ENCODE measurements around the gene SEC22A. TPM values are rescaled to one million over a fixed set of nuclear protein-coding genes. Genes with fewer than 3 reads are reported as not detected.

SEC22A gene
- total and polyA plus RNA-seq, 10 of the 15 experiments (the other 5 are each of a cell fraction or from before 2014, with no cell fraction given): 19.3 to 70.3 (median 36.7) TPM

DNA sequence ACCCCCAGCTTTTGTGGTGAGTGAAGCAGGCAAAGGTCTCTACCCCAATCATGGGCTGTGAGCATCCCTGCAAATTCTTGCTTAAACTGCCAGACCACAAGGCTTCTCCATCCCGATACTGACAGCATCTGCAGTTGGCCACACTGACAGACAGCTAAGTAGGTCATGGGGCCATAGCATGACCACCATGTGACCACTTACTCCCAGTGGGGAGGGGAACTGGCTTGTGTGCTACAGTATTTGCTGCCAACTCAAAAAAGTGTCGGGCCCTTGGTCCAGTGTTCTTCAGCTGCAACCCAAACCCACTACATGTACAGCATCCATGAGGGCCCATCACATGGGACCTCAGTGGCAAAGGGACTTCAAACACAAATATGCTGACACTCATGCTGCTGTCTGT lies 103.4 kb downstream of the SEC22A start:
- Histone ChIP-seq H3K9ac (ENCODE audit: control insufficient read depth, insufficient read depth, low read length) (no peak overlapping the region), H2AFZ (ENCODE audit: control insufficient read depth, low read depth, low read length) (no peak overlapping the region), H4K20me1 (ENCODE audit: control insufficient read depth, insufficient read depth) (no peaks in the 10 kb centered on the region), H3K27ac (ENCODE audit: control insufficient read depth, insufficient read depth) (no peak overlapping the region), H3K4me3 (no peak overlapping the region), H3K4me2 (ENCODE audit: control insufficient read depth, insufficient read depth) (no peak overlapping the region), H3K9me3 (replicated peaks; ENCODE audit: control insufficient read depth, insufficient read depth, low read length) (no peaks in the 10 kb centered on the region), H3K36me3 (ENCODE audit: control insufficient read depth in 2 of 2, insufficient read depth in 2 of 2, low read length in 1 of 2) (no peaks in the 10 kb centered on the region), H3K79me2 (ENCODE audit: control insufficient read depth, insufficient read depth, low read length) (no peaks in the 10 kb centered on the region), H3K4me1 (ENCODE audit: control insufficient read depth, insufficient read depth, low read length) (no peaks in the 10 kb centered on the region), H3K27me3 (replicated peaks in 1 of 2; ENCODE audit: control insufficient read depth in 2 of 2, insufficient read depth in 2 of 2, low read length in 1 of 2) (peaks cover 0 to 1% of the 10 kb centered on the region in 2 experiments; a peak in 2 of 4 replicates)
- intact Hi-C loops (cut with micrococcal nuclease; ENCODE audit: unreplicated experiment): no loop called here
- RAD21 ChIA-PET (ENCODE audit: unreplicated experiment): no interaction called here
- 46% methylated on average over 2 of the region's 2 CpGs for WGBS (ENCODE audit: insufficient coverage, insufficient replicate concordance, low lambda C conversion rate, missing lambda C conversion rate)
- SMC1A ChIA-PET (ENCODE audit: uncharacterized antibody, unreplicated experiment): no interaction called here
- no TSS peak for BruUV-seq (replicated peaks)
- no peak for FAIRE-seq
- no peak for ATAC-seq
- POLR2A ChIA-PET: no interaction called here
- TF ChIP-seq RBBP5 (conservative IDR thresholded peaks at IDR 0.05) (no peak), NR2F1 (conservative IDR thresholded peaks at IDR 0.05) (no peak)
- in situ Hi-C loops (cut with MboI): no loop called here
- DNase-seq (ENCODE audit: low read depth, low spot score): no peak
- CTCF ChIA-PET: interaction anchor here (1.0 kb wide), 1 partner anchor 15 kb away, joined by 3 read pairs; no protein-coding TSS in a partner anchor

- ATAC-seq: no peak
- intact Hi-C loops (cut with micrococcal nuclease; ENCODE audit: unreplicated experiment): no loop called here
- no peak for DNase-seq (ENCODE audit: low read depth, low spot score)
- ChIA-PET SMC1A (ENCODE audit: uncharacterized antibody, unreplicated experiment) (no interaction called here), CTCF (interaction anchor here (0.5 to 1.7 kb wide), 5 partner anchors 13 to 552 kb away, joined by 3 to 4 read pairs (median 3); no protein-coding TSS in a partner anchor), RAD21 (ENCODE audit: unreplicated experiment) (no interaction called here), POLR2A (no interaction called here)
- Histone ChIP-seq H3K36me3 (ENCODE audit: control insufficient read depth in 2 of 2, insufficient read depth in 2 of 2, low read length in 1 of 2) (no peaks in the 10 kb centered on the region), H3K4me1 (ENCODE audit: control insufficient read depth, insufficient read depth, low read length) (no peaks in the 10 kb centered on the region), H3K4me3 (no peak overlapping the region), H2AFZ (ENCODE audit: control insufficient read depth, low read depth, low read length) (no peak overlapping the region), H3K27me3 (replicated peaks in 1 of 2; ENCODE audit: control insufficient read depth in 2 of 2, insufficient read depth in 2 of 2, low read length in 1 of 2) (peaks cover 0 to 1% of the 10 kb centered on the region in 2 experiments; a peak in 2 of 4 replicates), H3K4me2 (ENCODE audit: control insufficient read depth, insufficient read depth) (no peak overlapping the region), H3K9me3 (replicated peaks; ENCODE audit: control insufficient read depth, insufficient read depth, low read length) (no peaks in the 10 kb centered on the region), H3K27ac (ENCODE audit: control insufficient read depth, insufficient read depth) (no peak overlapping the region), H3K79me2 (ENCODE audit: control insufficient read depth, insufficient read depth, low read length) (no peaks in the 10 kb centered on the region), H4K20me1 (ENCODE audit: control insufficient read depth, insufficient read depth) (no peaks in the 10 kb centered on the region), H3K9ac (ENCODE audit: control insufficient read depth, insufficient read depth, low read length) (no peak overlapping the region)
- in situ Hi-C loops (cut with MboI): no loop called here
- no peak for FAIRE-seq
- BruUV-seq (replicated peaks): no TSS peak
- 56% methylated on average over 5 of the region's 5 CpGs for WGBS (ENCODE audit: insufficient coverage, insufficient replicate concordance, low lambda C conversion rate, missing lambda C conversion rate)
- no peak for TF ChIP-seq MYC (IDR thresholded peaks at IDR 0.05; ENCODE audit: insufficient read depth, insufficient read length, insufficient replicate concordance, low read length, severe bottlenecking)
- TF ChIP-seq, protein P1, sequence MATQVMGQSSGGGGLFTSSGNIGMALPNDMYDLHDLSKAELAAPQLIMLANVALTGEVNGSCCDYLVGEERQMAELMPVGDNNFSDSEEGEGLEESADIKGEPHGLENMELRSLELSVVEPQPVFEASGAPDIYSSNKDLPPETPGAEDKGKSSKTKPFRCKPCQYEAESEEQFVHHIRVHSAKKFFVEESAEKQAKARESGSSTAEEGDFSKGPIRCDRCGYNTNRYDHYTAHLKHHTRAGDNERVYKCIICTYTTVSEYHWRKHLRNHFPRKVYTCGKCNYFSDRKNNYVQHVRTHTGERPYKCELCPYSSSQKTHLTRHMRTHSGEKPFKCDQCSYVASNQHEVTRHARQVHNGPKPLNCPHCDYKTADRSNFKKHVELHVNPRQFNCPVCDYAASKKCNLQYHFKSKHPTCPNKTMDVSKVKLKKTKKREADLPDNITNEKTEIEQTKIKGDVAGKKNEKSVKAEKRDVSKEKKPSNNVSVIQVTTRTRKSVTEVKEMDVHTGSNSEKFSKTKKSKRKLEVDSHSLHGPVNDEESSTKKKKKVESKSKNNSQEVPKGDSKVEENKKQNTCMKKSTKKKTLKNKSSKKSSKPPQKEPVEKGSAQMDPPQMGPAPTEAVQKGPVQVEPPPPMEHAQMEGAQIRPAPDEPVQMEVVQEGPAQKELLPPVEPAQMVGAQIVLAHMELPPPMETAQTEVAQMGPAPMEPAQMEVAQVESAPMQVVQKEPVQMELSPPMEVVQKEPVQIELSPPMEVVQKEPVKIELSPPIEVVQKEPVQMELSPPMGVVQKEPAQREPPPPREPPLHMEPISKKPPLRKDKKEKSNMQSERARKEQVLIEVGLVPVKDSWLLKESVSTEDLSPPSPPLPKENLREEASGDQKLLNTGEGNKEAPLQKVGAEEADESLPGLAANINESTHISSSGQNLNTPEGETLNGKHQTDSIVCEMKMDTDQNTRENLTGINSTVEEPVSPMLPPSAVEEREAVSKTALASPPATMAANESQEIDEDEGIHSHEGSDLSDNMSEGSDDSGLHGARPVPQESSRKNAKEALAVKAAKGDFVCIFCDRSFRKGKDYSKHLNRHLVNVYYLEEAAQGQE (IDR thresholded peaks at IDR 0.05; ENCODE audit: low read depth, low read length): no peak
- no peak for TF ChIP-seq NR2C1 (IDR thresholded peaks at IDR 0.05)
- no peak for TF ChIP-seq ATF7 (IDR thresholded peaks at IDR 0.05; ENCODE audit: low read depth)
- TF ChIP-seq JUND (IDR thresholded peaks at IDR 0.05; ENCODE audit: low read depth, low read length): no peak
- TF ChIP-seq ESRRA (IDR thresholded peaks at IDR 0.05; ENCODE audit: low read length): no peak
- no peak for TF ChIP-seq GATAD2B (conservative IDR thresholded peaks at IDR 0.05; ENCODE audit: low read depth)
- TF ChIP-seq POLR2AphosphoS5 (IDR thresholded peaks at IDR 0.05; ENCODE audit: low read length): no peak
- TF ChIP-seq, protein P2, sequence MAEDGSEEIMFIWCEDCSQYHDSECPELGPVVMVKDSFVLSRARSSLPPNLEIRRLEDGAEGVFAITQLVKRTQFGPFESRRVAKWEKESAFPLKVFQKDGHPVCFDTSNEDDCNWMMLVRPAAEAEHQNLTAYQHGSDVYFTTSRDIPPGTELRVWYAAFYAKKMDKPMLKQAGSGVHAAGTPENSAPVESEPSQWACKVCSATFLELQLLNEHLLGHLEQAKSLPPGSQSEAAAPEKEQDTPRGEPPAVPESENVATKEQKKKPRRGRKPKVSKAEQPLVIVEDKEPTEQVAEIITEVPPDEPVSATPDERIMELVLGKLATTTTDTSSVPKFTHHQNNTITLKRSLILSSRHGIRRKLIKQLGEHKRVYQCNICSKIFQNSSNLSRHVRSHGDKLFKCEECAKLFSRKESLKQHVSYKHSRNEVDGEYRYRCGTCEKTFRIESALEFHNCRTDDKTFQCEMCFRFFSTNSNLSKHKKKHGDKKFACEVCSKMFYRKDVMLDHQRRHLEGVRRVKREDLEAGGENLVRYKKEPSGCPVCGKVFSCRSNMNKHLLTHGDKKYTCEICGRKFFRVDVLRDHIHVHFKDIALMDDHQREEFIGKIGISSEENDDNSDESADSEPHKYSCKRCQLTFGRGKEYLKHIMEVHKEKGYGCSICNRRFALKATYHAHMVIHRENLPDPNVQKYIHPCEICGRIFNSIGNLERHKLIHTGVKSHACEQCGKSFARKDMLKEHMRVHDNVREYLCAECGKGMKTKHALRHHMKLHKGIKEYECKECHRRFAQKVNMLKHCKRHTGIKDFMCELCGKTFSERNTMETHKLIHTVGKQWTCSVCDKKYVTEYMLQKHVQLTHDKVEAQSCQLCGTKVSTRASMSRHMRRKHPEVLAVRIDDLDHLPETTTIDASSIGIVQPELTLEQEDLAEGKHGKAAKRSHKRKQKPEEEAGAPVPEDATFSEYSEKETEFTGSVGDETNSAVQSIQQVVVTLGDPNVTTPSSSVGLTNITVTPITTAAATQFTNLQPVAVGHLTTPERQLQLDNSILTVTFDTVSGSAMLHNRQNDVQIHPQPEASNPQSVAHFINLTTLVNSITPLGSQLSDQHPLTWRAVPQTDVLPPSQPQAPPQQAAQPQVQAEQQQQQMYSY (CRISPR knock-in tag; IDR thresholded peaks at IDR 0.05): no peak
- no peak for TF ChIP-seq TCF12 (IDR thresholded peaks at IDR 0.05; ENCODE audit: low read depth, low read length)
Observed at GRCh38 chr3:123307064-123307463, 105.3 kb downstream of the SEC22A start.

Data from GM12878 (cell line).